Brain microvascular endothelial cell (primary cell): ENCODE data around the gene ABCG4.
"Not testable (repeated sequence)": the region's sequence is repeated elsewhere in the genome, so short reads cannot be mapped to it uniquely, and the experiment has no call there.

Experiments
- DNase-seq: peaks from one replicate; pipeline ENCODE4 v3.0.0-alpha.2; 2020
- H3K27ac ChIP-seq: fragments of 250-450 bp; sonication (Bioruptor Pico); 2 replicates; pipeline ENCODE4 v1.5.1; 2020; ENCODE audit warnings: mild to moderate bottlenecking, moderate library complexity
- H3K27me3 ChIP-seq: fragments of 250-450 bp; sonication (Bioruptor Pico); replicated peaks from 2 replicates; pipeline ENCODE4 v1.5.1; 2020; ENCODE audit warnings: mild to moderate bottlenecking
- H3K36me3 ChIP-seq: fragments of 250-450 bp; sonication (Bioruptor Pico); replicated peaks from 2 replicates; pipeline ENCODE4 v1.5.1; 2020; ENCODE audit warnings: mild to moderate bottlenecking
- H3K4me3 ChIP-seq: 2 replicates; pipeline ENCODE4 v1.5.1; 2011; ENCODE audit warnings: low read depth, mild to moderate bottlenecking, control low read depth, low read length, moderate library complexity
- in situ Hi-C: cut with HindIII; loops from 2 replicates; pipeline ENCODE4 v1.10.0; 2017; ENCODE audit warnings: low sequenced_read_pairs, low pct_ligation_motif_present
- TF ChIP-seq, protein P1 (sequence below): IDR thresholded peaks from 2 replicates; pipeline ENCODE4 v1.5.1; 2011; ENCODE audit warnings: low read depth, mild to moderate bottlenecking, moderate library complexity, low read length, control low read depth, inconsistent platforms; ENCODE audit errors: missing control alignments

The ABCG4 gene

DNA sequence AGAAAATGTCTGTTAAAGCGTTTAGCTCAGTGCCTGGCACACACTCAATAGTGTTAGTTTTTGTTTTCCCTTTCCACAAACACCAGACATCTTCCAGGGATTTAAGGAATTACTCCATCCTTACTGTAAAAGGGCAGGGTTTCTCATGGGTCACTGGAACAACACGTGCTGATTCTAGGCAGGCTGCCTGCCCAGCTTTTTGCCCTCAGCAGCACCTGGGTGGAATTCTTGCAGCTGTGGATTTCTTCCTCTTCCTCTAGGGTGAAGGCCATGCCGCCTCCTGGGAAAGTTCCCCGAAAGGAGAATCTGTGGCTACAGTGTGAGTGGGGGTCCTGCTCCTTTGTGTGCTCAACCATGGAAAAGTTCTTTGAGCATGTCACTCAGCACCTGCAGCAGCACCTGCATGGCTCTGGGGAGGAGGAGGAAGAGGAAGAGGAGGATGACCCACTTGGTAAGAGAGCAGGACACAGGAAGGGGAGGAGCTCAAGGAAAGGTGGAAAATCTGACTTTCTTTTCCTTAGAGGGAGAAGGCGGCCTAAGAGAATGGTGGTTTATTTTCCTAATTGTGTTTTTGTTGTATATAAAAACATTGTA lies 22.1 kb upstream of the ABCG4 start:
- in situ Hi-C loops, result no loop called here
- TF ChIP-seq, protein P1, sequence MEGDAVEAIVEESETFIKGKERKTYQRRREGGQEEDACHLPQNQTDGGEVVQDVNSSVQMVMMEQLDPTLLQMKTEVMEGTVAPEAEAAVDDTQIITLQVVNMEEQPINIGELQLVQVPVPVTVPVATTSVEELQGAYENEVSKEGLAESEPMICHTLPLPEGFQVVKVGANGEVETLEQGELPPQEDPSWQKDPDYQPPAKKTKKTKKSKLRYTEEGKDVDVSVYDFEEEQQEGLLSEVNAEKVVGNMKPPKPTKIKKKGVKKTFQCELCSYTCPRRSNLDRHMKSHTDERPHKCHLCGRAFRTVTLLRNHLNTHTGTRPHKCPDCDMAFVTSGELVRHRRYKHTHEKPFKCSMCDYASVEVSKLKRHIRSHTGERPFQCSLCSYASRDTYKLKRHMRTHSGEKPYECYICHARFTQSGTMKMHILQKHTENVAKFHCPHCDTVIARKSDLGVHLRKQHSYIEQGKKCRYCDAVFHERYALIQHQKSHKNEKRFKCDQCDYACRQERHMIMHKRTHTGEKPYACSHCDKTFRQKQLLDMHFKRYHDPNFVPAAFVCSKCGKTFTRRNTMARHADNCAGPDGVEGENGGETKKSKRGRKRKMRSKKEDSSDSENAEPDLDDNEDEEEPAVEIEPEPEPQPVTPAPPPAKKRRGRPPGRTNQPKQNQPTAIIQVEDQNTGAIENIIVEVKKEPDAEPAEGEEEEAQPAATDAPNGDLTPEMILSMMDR, result no peak
- DNase-seq, result no peak
- Histone ChIP-seq H3K36me3 (peaks cover 28% of the 10 kb centered on the region), H3K27me3 (no peaks in the 10 kb centered on the region), H3K27ac (no peak overlapping the region), H3K4me3 (no peak overlapping the region)

DNA sequence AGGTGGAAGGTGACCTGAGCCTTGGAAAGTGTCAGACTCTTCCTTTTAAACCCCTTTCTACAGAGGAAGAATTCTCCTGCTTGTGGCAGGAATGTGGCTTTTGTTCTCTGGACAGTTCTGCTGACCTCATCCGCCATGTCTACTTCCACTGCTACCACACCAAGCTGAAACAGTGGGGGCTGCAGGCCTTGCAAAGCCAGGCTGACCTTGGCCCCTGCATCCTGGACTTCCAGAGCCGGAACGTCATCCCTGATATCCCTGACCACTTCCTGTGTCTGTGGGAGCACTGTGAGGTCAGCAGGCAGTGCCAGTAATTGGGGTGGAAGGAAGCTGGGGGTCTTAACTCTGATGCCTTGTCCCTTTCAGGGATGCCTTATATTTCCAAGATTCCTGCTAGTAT lies 18.2 kb upstream of the ABCG4 start:
- in situ Hi-C loops, result no loop called here
- peaks cover 40% of the 10 kb centered on the region for H3K36me3 ChIP-seq
- TF ChIP-seq, protein P1, result no peak
- no peak for DNase-seq
- no peak overlapping the region for H3K4me3 ChIP-seq
- H3K27me3 ChIP-seq, result no peaks in the 10 kb centered on the region
- no peak overlapping the region for H3K27ac ChIP-seq

DNA sequence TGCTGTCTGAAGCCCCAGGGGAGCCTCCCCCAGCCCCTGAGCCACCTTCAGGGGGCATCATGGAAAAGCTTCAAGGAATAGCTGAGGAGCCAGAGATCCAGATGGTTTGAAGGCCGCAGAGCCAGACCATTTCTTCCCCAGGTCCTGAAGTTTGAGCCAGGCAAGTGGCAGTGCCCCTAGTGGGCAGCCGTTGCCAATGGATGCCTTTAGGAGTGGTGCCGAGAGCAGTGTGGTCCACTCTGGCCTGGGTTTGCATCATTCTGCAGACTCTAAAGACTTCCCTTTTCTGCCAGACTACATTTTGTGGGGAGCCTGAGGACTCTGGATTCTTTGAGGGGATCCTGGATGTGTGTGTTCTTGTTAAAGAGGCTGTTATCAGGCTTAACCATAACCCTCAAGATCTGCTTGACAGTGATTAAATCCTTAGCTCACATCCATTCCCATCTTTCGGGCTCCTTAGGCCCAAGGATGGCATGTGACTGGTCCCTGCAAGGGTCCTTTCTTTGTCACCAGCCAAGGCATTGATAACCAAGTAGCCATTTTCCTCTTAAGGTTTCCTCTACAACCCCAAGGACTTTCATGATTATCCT lies 14.4 kb upstream of the ABCG4 start:
- in situ Hi-C loops, result no loop called here
- TF ChIP-seq, protein P1, result peak; percentile 81
- Histone ChIP-seq H3K27me3 (no peaks in the 10 kb centered on the region), H3K27ac (no peak overlapping the region), H3K4me3 (no peak overlapping the region), H3K36me3 (peaks cover 31% of the 10 kb centered on the region)
- DNase-seq, result no peak

DNA sequence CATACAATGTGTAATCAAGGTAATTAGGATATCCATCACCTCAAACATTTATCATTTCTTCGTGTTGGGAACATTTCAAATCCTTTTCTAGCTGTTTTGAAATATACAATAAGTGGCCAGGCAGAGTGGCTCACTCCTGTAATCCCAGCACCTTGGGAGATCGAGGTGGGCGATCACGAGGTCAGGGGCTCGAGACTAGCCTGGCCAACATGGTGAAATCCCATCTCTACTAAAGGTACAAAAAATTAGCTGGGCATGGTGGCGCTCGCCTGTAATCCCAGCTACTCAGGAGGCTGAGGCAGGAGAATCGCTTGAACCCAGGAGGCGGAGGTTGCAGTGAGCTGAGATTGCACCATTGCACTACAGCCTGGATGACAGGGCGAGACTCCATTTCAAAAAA lies 9.6 kb upstream of the ABCG4 start:
- H3K36me3 ChIP-seq, in situ Hi-C loops, H3K27me3 ChIP-seq, DNase-seq, H3K27ac ChIP-seq, H3K4me3 ChIP-seq: not testable (repeated sequence)

DNA sequence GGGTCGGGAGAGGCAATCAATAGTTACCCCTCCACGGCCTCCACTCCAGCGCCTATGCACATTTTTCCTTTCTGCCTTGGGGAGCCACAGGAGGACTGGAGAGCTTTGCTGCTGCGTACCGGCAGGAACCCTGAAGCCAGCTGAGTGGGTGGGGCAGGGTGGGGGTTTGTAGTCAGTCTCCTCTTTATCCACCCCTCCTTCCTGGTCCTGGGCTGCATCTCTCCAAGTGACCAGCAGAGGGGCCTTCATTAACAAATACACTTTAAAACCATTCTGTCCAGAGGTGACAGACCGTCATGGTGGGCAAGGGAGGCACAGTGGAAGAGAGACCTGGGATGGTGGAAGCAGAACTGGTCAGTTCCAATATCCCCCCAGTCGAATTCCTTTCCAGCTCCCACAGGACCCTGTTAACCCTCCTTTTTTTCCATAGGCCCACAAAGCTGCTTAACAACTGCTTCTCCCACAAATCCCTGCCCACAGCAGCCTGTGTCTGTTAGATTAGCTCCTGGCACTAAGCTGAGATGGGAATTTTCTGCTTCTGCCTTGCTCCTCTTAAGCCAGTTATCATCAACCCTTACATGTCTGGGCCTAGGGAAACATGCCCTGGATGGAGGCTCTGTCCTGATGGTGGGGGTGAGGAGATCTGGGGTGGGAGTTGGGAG lies 3.9 kb upstream of the ABCG4 start:
- no peaks in the 10 kb centered on the region for H3K36me3 ChIP-seq
- H3K4me3 ChIP-seq, result no peak overlapping the region
- in situ Hi-C loops, result no loop called here
- peak; percentile 67 for DNase-seq
- TF ChIP-seq, protein P1, result peak; percentile 74
- H3K27me3 ChIP-seq, result peaks cover 6% of the 10 kb centered on the region
- no peak overlapping the region for H3K27ac ChIP-seq

DNA sequence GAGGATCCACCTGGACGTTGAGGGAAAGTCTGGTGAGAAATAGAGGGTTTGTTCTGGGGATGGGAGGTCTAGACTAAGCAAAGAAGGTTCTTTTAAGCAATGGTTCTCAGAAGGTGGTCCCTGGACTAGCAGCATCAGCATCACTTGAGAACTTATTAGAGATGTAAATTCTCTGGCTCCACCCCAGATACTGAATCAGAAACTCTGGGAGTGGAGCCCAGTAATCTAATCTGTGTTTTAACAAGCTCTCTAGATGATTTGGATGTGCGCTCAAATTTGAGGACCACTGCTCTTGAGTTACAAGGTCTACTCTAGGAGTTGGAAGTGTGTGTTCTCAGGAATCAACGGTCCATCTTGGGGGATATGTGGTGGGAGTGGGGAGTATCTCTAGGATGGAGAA lies 3.3 kb upstream of the ABCG4 start:
- Histone ChIP-seq H3K27me3 (peaks cover 7% of the 10 kb centered on the region), H3K36me3 (no peaks in the 10 kb centered on the region), H3K4me3 (no peak overlapping the region), H3K27ac (no peak overlapping the region)
- no peak for DNase-seq
- TF ChIP-seq, protein P1, result no peak
- in situ Hi-C loops, result no loop called here
